Measurements from ENCODE around the gene HS3ST2. TPM values are rescaled to one million over a fixed set of nuclear protein-coding genes. Genes with fewer than 3 reads are reported as not detected.
"Not testable (repeated sequence)": the region's sequence is repeated elsewhere in the genome, so short reads cannot be mapped to it uniquely, and the experiment has no call there.

Gene HS3ST2
- total RNA-seq, 1 donor from 2014 or later: not detected

GRCh38 chr16:22932032-22932771 is 118.2 kb downstream of the HS3ST2 start:
- intact Hi-C loops (cut with micrococcal nuclease): no loop called here

DNA sequence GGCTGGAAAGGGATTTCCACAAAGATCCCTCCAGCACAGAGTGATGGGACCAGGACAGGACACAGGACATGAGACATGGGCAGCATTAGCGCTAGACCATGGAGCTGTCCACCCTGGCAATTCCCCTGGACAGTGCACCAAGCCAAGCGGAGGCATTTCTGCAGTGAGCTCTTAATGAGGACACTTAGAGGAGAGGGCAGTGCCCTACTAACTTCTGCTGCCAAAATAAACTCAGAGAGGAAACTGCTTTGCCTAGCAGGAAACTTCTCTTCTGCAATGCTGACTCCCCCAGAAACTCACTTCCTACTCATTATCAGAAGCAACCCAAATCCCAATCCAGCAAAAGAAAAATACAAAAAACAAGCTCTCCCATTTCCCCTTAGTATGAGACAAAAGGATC is 119.2 kb downstream of the HS3ST2 start:
- intact Hi-C loops (cut with micrococcal nuclease): no loop called here

DNA sequence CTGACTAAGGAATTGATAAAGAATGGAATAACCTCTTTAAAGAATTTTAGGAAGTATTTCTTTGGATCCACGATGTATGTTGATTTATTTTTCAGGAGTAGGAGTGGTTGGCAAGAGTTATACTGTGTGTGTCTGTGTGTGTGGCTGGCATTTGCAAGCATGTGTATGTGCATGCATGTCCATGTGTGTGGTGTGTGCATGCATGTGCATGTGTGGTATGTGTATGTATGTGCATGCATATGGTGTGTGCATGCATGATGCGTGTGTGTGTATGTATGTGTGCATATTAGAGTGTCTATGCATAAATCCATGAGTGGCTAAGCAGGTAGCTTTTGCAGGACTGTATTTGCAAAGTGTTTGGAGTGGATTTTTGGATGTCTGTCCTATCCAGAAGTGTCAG is 120.8 kb downstream of the HS3ST2 start:
- intact Hi-C loops (cut with micrococcal nuclease): no loop called here

- intact Hi-C loops (cut with micrococcal nuclease): no loop called here
Measured at GRCh38 chr16:22937169-22937568, 123.2 kb downstream of the HS3ST2 start.

DNA sequence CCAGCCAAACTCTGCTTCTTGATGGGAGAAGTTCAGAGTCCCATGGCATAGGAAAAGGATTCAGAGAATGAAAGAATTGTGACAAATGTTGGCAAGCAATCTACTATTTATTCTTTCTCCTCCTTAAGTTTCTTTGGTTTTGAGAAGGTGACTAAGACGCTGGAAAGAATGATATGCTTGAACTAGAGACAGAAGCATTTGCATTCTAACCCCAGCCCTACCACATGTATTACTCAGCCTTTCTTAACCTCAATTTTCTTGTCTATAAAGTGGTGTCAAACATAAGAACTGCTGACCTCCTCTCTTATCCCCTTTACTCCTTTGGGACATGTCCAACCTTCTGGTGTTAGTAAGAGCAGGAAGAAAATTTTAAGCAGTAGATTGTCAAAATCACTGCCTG is 124.7 kb downstream of the HS3ST2 start:
- intact Hi-C loops (cut with micrococcal nuclease): no loop called here

- intact Hi-C loops (cut with micrococcal nuclease): not testable (repeated sequence)
Measured at GRCh38 chr16:22939744-22940363, 125.9 kb downstream of the HS3ST2 start.

GRCh38 chr16:22941970-22942501 is 128.1 kb downstream of the HS3ST2 start:
- intact Hi-C loops (cut with micrococcal nuclease): no loop called here

GRCh38 chr16:22942811-22943210 is 128.8 kb downstream of the HS3ST2 start:
- intact Hi-C loops (cut with micrococcal nuclease): no loop called here

GRCh38 chr16:22945361-22945760 is 131.4 kb downstream of the HS3ST2 start:
- intact Hi-C loops (cut with micrococcal nuclease): loop anchor here (5.0 kb wide), 1 partner anchor 48 kb away; no protein-coding TSS in a partner anchor

DNA sequence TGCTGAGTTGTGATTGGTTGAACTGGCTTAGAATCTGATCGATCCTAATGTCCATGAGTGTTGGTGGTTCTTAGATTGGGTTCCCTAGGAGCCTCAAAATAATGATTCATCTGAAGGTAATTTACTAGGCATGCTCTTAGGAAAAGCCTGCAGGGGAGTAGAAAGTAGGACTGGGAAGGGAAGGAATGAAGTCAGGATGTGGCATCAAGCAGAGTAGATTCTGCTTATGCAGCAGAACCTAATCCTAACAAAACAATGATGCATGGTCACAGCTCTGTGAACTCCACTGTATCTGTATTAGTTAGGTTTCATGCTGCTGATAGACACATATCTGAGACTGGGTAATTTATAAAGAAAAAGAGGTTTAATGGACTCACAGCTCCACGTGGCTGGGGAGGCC is 132.5 kb downstream of the HS3ST2 start:
- intact Hi-C loops (cut with micrococcal nuclease): loop anchor here (5.0 kb wide), 1 partner anchor 49 kb away; no protein-coding TSS in a partner anchor

DNA sequence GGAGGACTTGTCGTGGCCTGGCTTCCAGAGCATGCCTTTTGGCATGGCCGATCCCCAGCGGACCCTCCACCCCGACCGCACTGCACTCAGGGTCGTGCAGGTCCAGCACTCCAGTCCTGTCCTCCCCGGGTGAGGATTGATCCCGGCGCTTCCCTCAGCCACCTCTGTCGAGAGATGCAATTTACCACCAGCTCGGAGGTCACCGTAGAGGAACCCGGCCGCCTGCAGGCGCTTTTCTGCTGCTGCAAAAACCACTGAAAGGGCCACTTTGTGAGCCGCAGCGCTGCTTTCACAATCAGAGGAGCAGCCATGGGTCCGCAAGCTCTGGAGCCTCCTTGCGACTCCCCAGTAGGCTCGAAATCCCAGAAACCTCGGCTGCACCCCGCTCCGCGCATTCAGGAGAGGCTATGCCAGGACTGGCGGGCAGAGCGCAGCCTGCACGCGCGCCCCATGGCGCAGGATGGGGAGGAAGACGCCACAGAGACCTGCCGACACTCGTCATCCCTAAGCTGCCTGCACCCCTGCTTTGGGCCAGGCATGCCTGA is 134.2 kb downstream of the HS3ST2 start:
- intact Hi-C loops (cut with micrococcal nuclease): loop anchor here (5.0 kb wide), 1 partner anchor 51 kb away; no protein-coding TSS in a partner anchor

GRCh38 chr16:22948603-22949368 is 134.8 kb downstream of the HS3ST2 start:
- intact Hi-C loops (cut with micrococcal nuclease): loop anchor here (5.0 kb wide), 1 partner anchor 51 kb away; no protein-coding TSS in a partner anchor

GRCh38 chr16:22955461-22956070 is 141.6 kb downstream of the HS3ST2 start:
- intact Hi-C loops (cut with micrococcal nuclease): no loop called here

DNA sequence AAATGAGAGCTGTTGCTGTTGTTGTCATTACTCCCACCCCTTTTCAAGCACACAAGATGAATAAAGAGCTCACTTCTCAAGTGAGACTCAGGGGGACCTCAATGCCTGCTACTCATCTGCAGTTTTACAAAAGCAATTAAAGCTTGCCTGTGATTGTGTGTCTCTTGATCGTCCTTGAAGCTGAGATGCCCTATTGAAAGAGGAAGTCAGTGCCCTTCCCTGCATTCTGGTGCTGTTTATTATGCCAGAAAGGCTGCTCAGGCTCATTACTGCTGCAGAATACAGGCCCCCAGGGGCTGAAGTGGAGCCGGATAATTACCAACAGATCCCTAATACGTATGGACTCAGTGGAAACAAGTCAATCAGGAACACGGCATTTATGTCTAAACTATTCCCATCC is 147.2 kb downstream of the HS3ST2 start:
- intact Hi-C loops (cut with micrococcal nuclease): no loop called here

DNA sequence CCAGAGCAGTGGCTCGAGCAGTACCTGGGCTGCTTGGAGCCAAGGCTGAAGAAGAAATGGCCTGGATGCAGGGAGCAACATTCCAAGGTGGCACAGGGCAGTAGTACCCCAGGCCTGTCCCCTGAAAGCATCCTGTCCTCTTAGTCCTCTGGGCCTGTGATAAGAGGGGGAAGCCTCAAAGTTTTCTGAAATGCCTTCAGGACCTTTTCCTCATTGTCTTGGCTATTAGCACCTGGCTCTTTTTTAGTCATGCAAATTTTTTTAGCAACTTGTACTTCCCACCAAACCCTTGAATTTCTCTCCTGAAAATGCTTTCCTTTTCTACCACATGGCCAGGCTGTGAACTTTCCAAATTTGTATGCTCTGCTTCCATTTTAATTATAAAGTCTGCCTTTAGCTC is 148.9 kb downstream of the HS3ST2 start:
- intact Hi-C loops (cut with micrococcal nuclease): no loop called here
